ENCODE results near the gene LGALS9B.
A peak's percentile ranks its signal among the peaks of the same experiment; 100 is the strongest.
"Not testable (repeated sequence)": the region's sequence is repeated elsewhere in the genome, so short reads cannot be mapped to it uniquely, and the experiment has no call there.

LGALS9B gene

GRCh38 chr17:20466553-20466952 is 786 bp downstream of the LGALS9B start:
- DNase-seq, result not testable (repeated sequence)

- not testable (repeated sequence) for DNase-seq
These were observed 1.8 kb downstream of the LGALS9B start for GRCh38 chr17:20465535-20465934.

GRCh38 chr17:20464854-20465414 is 2.4 kb downstream of the LGALS9B start:
- not testable (repeated sequence) for DNase-seq

- not testable (repeated sequence) for DNase-seq
These were observed 5.2 kb downstream of the LGALS9B start for GRCh38 chr17:20462158-20462557.

GRCh38 chr17:20457848-20458381 is 9.4 kb downstream of the LGALS9B start:
- DNase-seq, result not testable (repeated sequence)

- not testable (repeated sequence) for DNase-seq
These were observed 12.2 kb downstream of the LGALS9B start for GRCh38 chr17:20455106-20455505.

- DNase-seq, result not testable (repeated sequence)
These were observed 13.4 kb downstream of the LGALS9B start for GRCh38 chr17:20453820-20454434.

- peak; percentile 21 for DNase-seq
These were observed 16.5 kb downstream of the LGALS9B start for GRCh38 chr17:20450852-20451251.

GRCh38 chr17:20447534-20448321 is 19.6 kb downstream of the LGALS9B start:
- not testable (repeated sequence) for DNase-seq

- peak; percentile 7 for DNase-seq
These were observed 20.4 kb downstream of the LGALS9B start for GRCh38 chr17:20446895-20447294.

GRCh38 chr17:20444581-20445236 is 22.6 kb downstream of the LGALS9B start:
- DNase-seq, result not testable (repeated sequence)

GRCh38 chr17:20444173-20444572 is 23.2 kb downstream of the LGALS9B start:
- DNase-seq, result not testable (repeated sequence)

- not testable (repeated sequence) for DNase-seq
These were observed 23.7 kb downstream of the LGALS9B start for GRCh38 chr17:20443632-20444031.

GRCh38 chr17:20440665-20441064 is 26.7 kb downstream of the LGALS9B start:
- DNase-seq, result peak; percentile 22

GRCh38 chr17:20435166-20435565 is 32.2 kb downstream of the LGALS9B start:
- DNase-seq, result not testable (repeated sequence)

GRCh38 chr17:20433382-20433781 is 34.0 kb downstream of the LGALS9B start:
- not testable (repeated sequence) for DNase-seq

- not testable (repeated sequence) for DNase-seq
These were observed 40.1 kb downstream of the LGALS9B start for GRCh38 chr17:20427264-20427663.

GRCh38 chr17:20422826-20423225 is 44.5 kb downstream of the LGALS9B start:
- not testable (repeated sequence) for DNase-seq

- not testable (repeated sequence) for DNase-seq
These were observed 48.5 kb downstream of the LGALS9B start for GRCh38 chr17:20418838-20419237.

GRCh38 chr17:20417492-20418080 is 49.8 kb downstream of the LGALS9B start:
- not testable (repeated sequence) for DNase-seq

- DNase-seq, result not testable (repeated sequence)
These were observed 50.9 kb downstream of the LGALS9B start for GRCh38 chr17:20416381-20416911.

- DNase-seq, result not testable (repeated sequence)
These were observed 51.9 kb downstream of the LGALS9B start for GRCh38 chr17:20415479-20415878.
